PC-9 (cell line): Measurements from ENCODE around the gene ANKRD33B.

Source experiments
- EZH2 ChIP-seq: fragments of 200-600 bp; sonication (generic); IDR thresholded peaks from 2 replicates; pipeline ENCODE4 v1.8.0; 2017; ENCODE audit warnings: antibody characterized with exemption, low read depth
- TF ChIP-seq, protein P1 (sequence below): fragments of 200-600 bp; sonication (generic); conservative IDR thresholded peaks from 2 replicates; pipeline ENCODE4 v1.6.1; 2017; ENCODE audit warnings: mixed run types, antibody characterized with exemption, mild to moderate bottlenecking, moderate library complexity

DNA sequence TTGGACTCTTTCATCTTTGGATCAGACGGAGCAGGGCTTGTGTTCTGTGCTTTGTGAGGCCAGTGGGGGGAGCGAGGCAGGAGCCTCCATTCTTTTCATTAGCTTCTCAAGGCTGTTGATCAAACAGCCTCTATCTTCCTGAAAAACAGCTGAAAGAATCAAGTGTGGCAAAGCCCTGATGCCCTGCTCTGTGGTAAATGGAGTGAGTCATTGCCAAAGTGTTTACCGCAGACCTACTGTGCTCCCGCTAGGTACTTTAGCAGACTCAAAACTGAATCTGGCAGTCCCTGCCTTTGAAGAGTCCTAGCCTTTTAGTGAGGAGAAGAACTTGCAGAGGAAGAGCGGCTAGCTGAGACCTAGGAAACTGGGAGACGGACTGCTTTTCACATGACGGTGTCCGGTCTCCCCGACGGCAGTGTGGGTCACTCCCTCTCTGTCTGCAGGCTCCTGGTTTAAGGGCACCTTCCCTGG lies 3.3 kb downstream of the ANKRD33B start:
- TF ChIP-seq, protein P1, sequence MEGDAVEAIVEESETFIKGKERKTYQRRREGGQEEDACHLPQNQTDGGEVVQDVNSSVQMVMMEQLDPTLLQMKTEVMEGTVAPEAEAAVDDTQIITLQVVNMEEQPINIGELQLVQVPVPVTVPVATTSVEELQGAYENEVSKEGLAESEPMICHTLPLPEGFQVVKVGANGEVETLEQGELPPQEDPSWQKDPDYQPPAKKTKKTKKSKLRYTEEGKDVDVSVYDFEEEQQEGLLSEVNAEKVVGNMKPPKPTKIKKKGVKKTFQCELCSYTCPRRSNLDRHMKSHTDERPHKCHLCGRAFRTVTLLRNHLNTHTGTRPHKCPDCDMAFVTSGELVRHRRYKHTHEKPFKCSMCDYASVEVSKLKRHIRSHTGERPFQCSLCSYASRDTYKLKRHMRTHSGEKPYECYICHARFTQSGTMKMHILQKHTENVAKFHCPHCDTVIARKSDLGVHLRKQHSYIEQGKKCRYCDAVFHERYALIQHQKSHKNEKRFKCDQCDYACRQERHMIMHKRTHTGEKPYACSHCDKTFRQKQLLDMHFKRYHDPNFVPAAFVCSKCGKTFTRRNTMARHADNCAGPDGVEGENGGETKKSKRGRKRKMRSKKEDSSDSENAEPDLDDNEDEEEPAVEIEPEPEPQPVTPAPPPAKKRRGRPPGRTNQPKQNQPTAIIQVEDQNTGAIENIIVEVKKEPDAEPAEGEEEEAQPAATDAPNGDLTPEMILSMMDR, result no peak
- no peak for TF ChIP-seq EZH2
